DND-41 (cell line): Measurements from ENCODE around the gene ZFP69B.

Experiments
- ATAC-seq: fragments of 200-7000 bp; cut with Tn5 transposase; 3 replicates; pipeline ENCODE4 v1.9.1; 2021; ENCODE audit warnings: low read depth; ENCODE audit not compliant: insufficient read depth
- DNase-seq: peaks from one replicate; pipeline ENCODE4 v3.0.0-alpha.2; 2020
- H2AFZ ChIP-seq: 2 replicates; pipeline ENCODE4 v1.6.0; 2012; ENCODE audit warnings: low read depth, low read length
- H3K27ac ChIP-seq: 2 replicates; pipeline ENCODE4 v1.5.1; 2012; ENCODE audit warnings: low read length, inconsistent platforms
- H3K27me3 ChIP-seq: fragments of 200-600 bp; sonication (generic); 2 replicates; pipeline ENCODE4 v1.6.0; 2012; ENCODE audit warnings: low read length, mild to moderate bottlenecking, inconsistent platforms; ENCODE audit not compliant: insufficient read depth, poor library complexity
- H3K36me3 ChIP-seq: 2 replicates; pipeline ENCODE4 v1.5.1; 2012; ENCODE audit warnings: low read length, inconsistent platforms; ENCODE audit not compliant: insufficient read depth
- H3K4me1 ChIP-seq: 2 replicates; pipeline ENCODE4 v1.5.1; 2012; ENCODE audit warnings: mild to moderate bottlenecking, low read length; ENCODE audit not compliant: insufficient read depth
- H3K4me2 ChIP-seq: 2 replicates; pipeline ENCODE4 v1.6.0; 2012; ENCODE audit warnings: mild to moderate bottlenecking, moderate library complexity, low read length, inconsistent platforms; ENCODE audit not compliant: insufficient read depth
- H3K4me3 ChIP-seq, 2 experiments: fragments of 200-600 bp in 1 of 2; shearing (Covaris generic) in 1 of 2; 2 replicates each; pipeline ENCODE4 v1.5.1; 2012 to 2016; ENCODE audit warnings: inconsistent platforms in 2 of 2, low read length in 2 of 2, mild to moderate bottlenecking in 2 of 2, low read depth in 1 of 2, moderate library complexity in 1 of 2
- H3K79me2 ChIP-seq: 2 replicates; pipeline ENCODE4 v1.6.0; 2012; ENCODE audit warnings: low read length, inconsistent platforms; ENCODE audit not compliant: insufficient read depth
- H3K9ac ChIP-seq: 2 replicates; pipeline ENCODE4 v1.6.0; 2012; ENCODE audit warnings: low read depth, mild to moderate bottlenecking, inconsistent platforms, low read length, moderate library complexity
- H3K9me3 ChIP-seq: 2 replicates; pipeline ENCODE4 v1.5.1; 2012; ENCODE audit warnings: low read length, moderate library complexity, mild to moderate bottlenecking, inconsistent platforms; ENCODE audit not compliant: insufficient read depth, severe bottlenecking
- H4K20me1 ChIP-seq: 2 replicates; pipeline ENCODE4 v1.6.0; 2012; ENCODE audit warnings: low read length; ENCODE audit not compliant: insufficient read depth
- CTCF ChIP-seq: IDR thresholded peaks from 2 replicates; pipeline ENCODE4 v1.5.1; 2012; ENCODE audit warnings: borderline replicate concordance, low read length, moderate library complexity, mild to moderate bottlenecking; ENCODE audit not compliant: poor library complexity, severe bottlenecking; ENCODE audit errors: extremely low read depth
- EZH2 ChIP-seq: IDR thresholded peaks from 3 replicates; pipeline ENCODE4 v1.6.1; 2012; ENCODE audit warnings: borderline replicate concordance, low read depth, mild to moderate bottlenecking, moderate library complexity, low read length, inconsistent platforms; ENCODE audit not compliant: severe bottlenecking

Gene ZFP69B

GRCh38 chr1:40405812-40406211 is 44.5 kb upstream of the ZFP69B start:
- H3K27me3 ChIP-seq = no peaks in the 10 kb centered on the region
- DNase-seq (no peak), ATAC-seq (no peak)
- no peak overlapping the region for H3K4me2 ChIP-seq
- H3K9me3 ChIP-seq = no peaks in the 10 kb centered on the region
- H3K4me1 ChIP-seq = no peaks in the 10 kb centered on the region
- 0 out of 2 replicates have a peak, but pooled peaks cover 4% of the 10 kb centered on the region for H3K79me2 ChIP-seq
- TF ChIP-seq EZH2 = no peak
- no peak for TF ChIP-seq CTCF
- no peak overlapping the region for H3K27ac ChIP-seq
- H3K4me3 ChIP-seq = no peak overlapping the region
- peaks cover 4% of the 10 kb centered on the region; the same call in 1 of the 2 replicates for H4K20me1 ChIP-seq
- H3K9ac ChIP-seq = no peak overlapping the region
- no peak overlapping the region for H2AFZ ChIP-seq
- H3K36me3 ChIP-seq = peaks cover 8% of the 10 kb centered on the region; the same call in 1 of the 2 replicates

- no peaks in the 10 kb centered on the region for H3K27me3 ChIP-seq
- no peak for DNase-seq
- H3K36me3 ChIP-seq = peaks cover 12% of the 10 kb centered on the region; the same call in 1 of the 2 replicates
- H2AFZ ChIP-seq = no peak overlapping the region
- no peaks in the 10 kb centered on the region for H3K4me1 ChIP-seq
- 0 out of 2 replicates have a peak, but pooled peaks cover 4% of the 10 kb centered on the region for H3K79me2 ChIP-seq
- no peaks in the 10 kb centered on the region for H3K9me3 ChIP-seq
- no peak overlapping the region for H3K4me2 ChIP-seq
- H3K9ac ChIP-seq = no peak overlapping the region
- no peak overlapping the region for H3K4me3 ChIP-seq
- H4K20me1 ChIP-seq = peaks cover 4% of the 10 kb centered on the region; the same call in 1 of the 2 replicates
- ATAC-seq = no peak
- H3K27ac ChIP-seq = no peak overlapping the region
- TF ChIP-seq EZH2 (no peak), CTCF (no peak)
Measured at GRCh38 chr1:40407453-40407852, 42.8 kb upstream of the ZFP69B start.

- ATAC-seq (no peak), DNase-seq (no peak)
- no peak overlapping the region for H3K4me3 ChIP-seq
- no peaks in the 10 kb centered on the region for H4K20me1 ChIP-seq
- no peaks in the 10 kb centered on the region for H3K4me1 ChIP-seq
- no peak for TF ChIP-seq CTCF
- TF ChIP-seq EZH2 = no peak
- H3K36me3 ChIP-seq = peaks cover 23% of the 10 kb centered on the region; the same call in 1 of the 2 replicates
- H3K27me3 ChIP-seq = no peaks in the 10 kb centered on the region
- no peaks in the 10 kb centered on the region for H3K9me3 ChIP-seq
- H2AFZ ChIP-seq = no peak overlapping the region
- H3K79me2 ChIP-seq = 0 out of 2 replicates have a peak, but pooled peaks cover 4% of the 10 kb centered on the region
- no peak overlapping the region for H3K9ac ChIP-seq
- H3K4me2 ChIP-seq = no peak overlapping the region
- no peak overlapping the region for H3K27ac ChIP-seq
Measured at GRCh38 chr1:40409467-40409866, 40.8 kb upstream of the ZFP69B start.
